ENCODE results near the gene RPL34.
"Not testable (repeated sequence)": the region's sequence is repeated elsewhere in the genome, so short reads cannot be mapped to it uniquely, and the experiment has no call there.

Gene RPL34

GRCh38 chr4:108620101-108620932, at the start of gene RPL34:
Gene RPL34, plus strand, starts transcription at chr4:108620576. Its CDS starts 1,384 bp downstream, at chr4:108621960.
- peak; percentile 92 to 97 for DNase-seq (ENCODE audit: low read depth in 2 of 2)

- DNase-seq (ENCODE audit: low read depth in 2 of 2), result no peak
Observed at GRCh38 chr4:108570993-108571569, 49.3 kb upstream of the RPL34 start.

GRCh38 chr4:108574402-108574801, 46.0 kb upstream of the RPL34 start:
- no peak for DNase-seq (ENCODE audit: low read depth in 2 of 2)

GRCh38 chr4:108581083-108581482, 39.3 kb upstream of the RPL34 start:
- DNase-seq (ENCODE audit: low read depth in 2 of 2), result no peak

GRCh38 chr4:108586778-108587177, 33.6 kb upstream of the RPL34 start:
- no peak for DNase-seq (ENCODE audit: low read depth in 2 of 2)

- DNase-seq (ENCODE audit: low read depth in 2 of 2), result no peak
Observed at GRCh38 chr4:108588878-108589277, 31.5 kb upstream of the RPL34 start.

- no peak for DNase-seq (ENCODE audit: low read depth in 2 of 2)
Observed at GRCh38 chr4:108589961-108590360, 30.4 kb upstream of the RPL34 start.

GRCh38 chr4:108590776-108591175, 29.6 kb upstream of the RPL34 start:
- DNase-seq (ENCODE audit: low read depth in 2 of 2), result no peak

- no peak for DNase-seq (ENCODE audit: low read depth in 2 of 2)
Observed at GRCh38 chr4:108592674-108592986, 27.7 kb upstream of the RPL34 start.

- DNase-seq (ENCODE audit: low read depth in 2 of 2), result not testable (repeated sequence)
Observed at GRCh38 chr4:108594296-108594695, 26.1 kb upstream of the RPL34 start.

- DNase-seq (ENCODE audit: low read depth in 2 of 2), result no peak
Observed at GRCh38 chr4:108596344-108596743, 24.0 kb upstream of the RPL34 start.

GRCh38 chr4:108601106-108601505, 19.3 kb upstream of the RPL34 start:
- no peak for DNase-seq (ENCODE audit: low read depth in 2 of 2)

- DNase-seq (ENCODE audit: low read depth in 2 of 2), result no peak
Observed at GRCh38 chr4:108601532-108601931, 18.8 kb upstream of the RPL34 start.

- DNase-seq (ENCODE audit: low read depth in 2 of 2), result no peak
Observed at GRCh38 chr4:108602163-108602562, 18.2 kb upstream of the RPL34 start.

- DNase-seq (ENCODE audit: low read depth in 2 of 2), result no peak
Observed at GRCh38 chr4:108607079-108607815, 13.1 kb upstream of the RPL34 start.

GRCh38 chr4:108611365-108611764, 9.0 kb upstream of the RPL34 start:
- no peak for DNase-seq (ENCODE audit: low read depth in 2 of 2)

- DNase-seq (ENCODE audit: low read depth in 2 of 2), result no peak
Observed at GRCh38 chr4:108612365-108612764, 8.0 kb upstream of the RPL34 start.

GRCh38 chr4:108619372-108620100, 840 bp upstream of the RPL34 start:
- DNase-seq (ENCODE audit: low read depth in 2 of 2), result no peak

- no peak for DNase-seq (ENCODE audit: low read depth in 2 of 2)
Observed at GRCh38 chr4:108620933-108621905, 843 bp downstream of the RPL34 start.

- no peak for DNase-seq (ENCODE audit: low read depth in 2 of 2)
Observed at GRCh38 chr4:108622022-108622421, 1.6 kb downstream of the RPL34 start.

- no peak for DNase-seq (ENCODE audit: low read depth in 2 of 2)
Observed at GRCh38 chr4:108622828-108623227, 2.5 kb downstream of the RPL34 start.

All from stimulated activated CD4-positive, alpha-beta T cell treated with anti-CD3 and anti-CD28 coated beads, Interleukin-1b, Interleukin-23, amount 100 ng/mL, for 4 hours (primary cell).